GM06990 (cell line): ENCODE results near the gene BIRC3.

Source experiments
- DNase-seq: peaks from one replicate; pipeline ENCODE4 v3.0.0-alpha.2; 2011; ENCODE audit not compliant: insufficient read length; ENCODE audit errors: extremely low read depth
- H3K27me3 ChIP-seq: replicated peaks from 2 replicates; pipeline ENCODE4 v1.6.0; 2011; ENCODE audit warnings: low read length; ENCODE audit not compliant: control insufficient read depth, insufficient read depth
- H3K36me3 ChIP-seq: 2 replicates; pipeline ENCODE4 v1.5.1; 2011; ENCODE audit warnings: low read length; ENCODE audit not compliant: control insufficient read depth, insufficient read depth
- H3K4me3 ChIP-seq: replicated peaks from 2 replicates; pipeline ENCODE4 v1.5.1; 2011; ENCODE audit warnings: low read depth, mild to moderate bottlenecking, control low read depth, low read length
- CTCF ChIP-seq: IDR thresholded peaks from 2 replicates; pipeline ENCODE4 v1.5.1; 2011; ENCODE audit warnings: low read length, control low read depth, mild to moderate bottlenecking, inconsistent platforms; ENCODE audit not compliant: insufficient read depth, poor library complexity, severe bottlenecking

The BIRC3 gene

GRCh38 chr11:102307727-102308038, 9.6 kb upstream of the BIRC3 start:
- no peak for TF ChIP-seq CTCF
- H3K4me3 ChIP-seq = no peak overlapping the region
- no peak for DNase-seq
- no peaks in the 10 kb centered on the region for H3K36me3 ChIP-seq
- H3K27me3 ChIP-seq = no peaks in the 10 kb centered on the region

GRCh38 chr11:102309621-102310541, 7.4 kb upstream of the BIRC3 start:
- DNase-seq = no peak
- TF ChIP-seq CTCF = peak; percentile 20

GRCh38 chr11:102312667-102313066, 4.6 kb upstream of the BIRC3 start:
- Histone ChIP-seq H3K36me3 (no peaks in the 10 kb centered on the region), H3K27me3 (no peaks in the 10 kb centered on the region), H3K4me3 (no peak overlapping the region)
- no peak for DNase-seq
- no peak for TF ChIP-seq CTCF

More at GRCh38 chr11:102309621-102310541, 7.4 kb upstream of the BIRC3 start:
- Histone ChIP-seq H3K4me3 (no peak overlapping the region), H3K27me3 (no peaks in the 10 kb centered on the region), H3K36me3 (no peaks in the 10 kb centered on the region)

GRCh38 chr11:102313238-102313940, 3.9 kb upstream of the BIRC3 start:
- no peak for DNase-seq
- no peak for TF ChIP-seq CTCF
- no peak overlapping the region for H3K4me3 ChIP-seq
- H3K27me3 ChIP-seq = no peaks in the 10 kb centered on the region
- H3K36me3 ChIP-seq = no peaks in the 10 kb centered on the region

GRCh38 chr11:102314784-102315183, 2.5 kb upstream of the BIRC3 start:
- TF ChIP-seq CTCF = no peak

More at GRCh38 chr11:102314784-102315183, 2.5 kb upstream of the BIRC3 start:
- Histone ChIP-seq H3K4me3 (no peak overlapping the region), H3K36me3 (no peaks in the 10 kb centered on the region), H3K27me3 (no peaks in the 10 kb centered on the region)
- no peak for DNase-seq
